HG03139 (cell line): Measurements from ENCODE around the gene ACSM3.
"Not testable (repeated sequence)": the region's sequence is repeated elsewhere in the genome, so short reads cannot be mapped to it uniquely, and the experiment has no call there.

Source experiments
- ATAC-seq: cut with Tn5 transposase; IDR thresholded peaks from one replicate; pipeline ENCODE4 v1.9.1; 2021; ENCODE audit not compliant: unreplicated experiment

The ACSM3 gene

GRCh38 chr16:20803561-20804214, 39.9 kb downstream of the ACSM3 start:
- ATAC-seq, result no peak

- ATAC-seq, result not testable (repeated sequence)
These were observed 41.9 kb downstream of the ACSM3 start for GRCh38 chr16:20805684-20806167.

GRCh38 chr16:20806168-20807050, 42.6 kb downstream of the ACSM3 start, which contains the start of the genes ERI2 and REXO5:
TSS of gene ERI2 (minus strand) at chr16:20806472. CDS start at chr16:20806430, 42 bp downstream.
TSS of gene REXO5 (plus strand) at chr16:20806527. CDS start at chr16:20806954, 427 bp downstream.
- peak; percentile 68 for ATAC-seq

- ATAC-seq, result no peak
These were observed 44.0 kb downstream of the ACSM3 start for GRCh38 chr16:20807862-20808261.

- no peak for ATAC-seq
These were observed 48.1 kb downstream of the ACSM3 start for GRCh38 chr16:20811889-20812439.

- no peak for ATAC-seq
These were observed 48.7 kb downstream of the ACSM3 start for GRCh38 chr16:20812510-20812909.

- ATAC-seq, result no peak
These were observed 51.0 kb downstream of the ACSM3 start for GRCh38 chr16:20814784-20815183.

- ATAC-seq, result no peak
These were observed 55.2 kb downstream of the ACSM3 start for GRCh38 chr16:20818929-20819585.

- no peak for ATAC-seq
These were observed 57.9 kb downstream of the ACSM3 start for GRCh38 chr16:20821682-20822081.

GRCh38 chr16:20822521-20823325, 58.9 kb downstream of the ACSM3 start:
- no peak for ATAC-seq

GRCh38 chr16:20826039-20826566, 62.3 kb downstream of the ACSM3 start:
- ATAC-seq, result no peak

- ATAC-seq, result no peak
These were observed 65.7 kb downstream of the ACSM3 start for GRCh38 chr16:20829536-20829935.

GRCh38 chr16:20830372-20830771, 66.6 kb downstream of the ACSM3 start:
- ATAC-seq, result no peak

GRCh38 chr16:20833086-20833485, 69.3 kb downstream of the ACSM3 start:
- no peak for ATAC-seq

- ATAC-seq, result no peak
These were observed 74.4 kb downstream of the ACSM3 start for GRCh38 chr16:20838240-20838639.

GRCh38 chr16:20839504-20839903, 75.7 kb downstream of the ACSM3 start:
- no peak for ATAC-seq

GRCh38 chr16:20844054-20844453, 80.2 kb downstream of the ACSM3 start:
- no peak for ATAC-seq

GRCh38 chr16:20844588-20844987, 80.8 kb downstream of the ACSM3 start:
- no peak for ATAC-seq

- no peak for ATAC-seq
These were observed 82.2 kb downstream of the ACSM3 start for GRCh38 chr16:20846030-20846429.

GRCh38 chr16:20846551-20846950, 82.7 kb downstream of the ACSM3 start:
- no peak for ATAC-seq
